ELF-1 (cell line): ENCODE measurements around the gene SEC24A.
"Not testable (repeated sequence)": the region's sequence is repeated elsewhere in the genome, so short reads cannot be mapped to it uniquely, and the experiment has no call there.

ENCODE experiments used
- DNase-seq: peaks from one replicate; pipeline ENCODE4 v3.0.0-alpha.2; 2016; ENCODE audit warnings: low read depth, low spot score

The SEC24A gene

DNA sequence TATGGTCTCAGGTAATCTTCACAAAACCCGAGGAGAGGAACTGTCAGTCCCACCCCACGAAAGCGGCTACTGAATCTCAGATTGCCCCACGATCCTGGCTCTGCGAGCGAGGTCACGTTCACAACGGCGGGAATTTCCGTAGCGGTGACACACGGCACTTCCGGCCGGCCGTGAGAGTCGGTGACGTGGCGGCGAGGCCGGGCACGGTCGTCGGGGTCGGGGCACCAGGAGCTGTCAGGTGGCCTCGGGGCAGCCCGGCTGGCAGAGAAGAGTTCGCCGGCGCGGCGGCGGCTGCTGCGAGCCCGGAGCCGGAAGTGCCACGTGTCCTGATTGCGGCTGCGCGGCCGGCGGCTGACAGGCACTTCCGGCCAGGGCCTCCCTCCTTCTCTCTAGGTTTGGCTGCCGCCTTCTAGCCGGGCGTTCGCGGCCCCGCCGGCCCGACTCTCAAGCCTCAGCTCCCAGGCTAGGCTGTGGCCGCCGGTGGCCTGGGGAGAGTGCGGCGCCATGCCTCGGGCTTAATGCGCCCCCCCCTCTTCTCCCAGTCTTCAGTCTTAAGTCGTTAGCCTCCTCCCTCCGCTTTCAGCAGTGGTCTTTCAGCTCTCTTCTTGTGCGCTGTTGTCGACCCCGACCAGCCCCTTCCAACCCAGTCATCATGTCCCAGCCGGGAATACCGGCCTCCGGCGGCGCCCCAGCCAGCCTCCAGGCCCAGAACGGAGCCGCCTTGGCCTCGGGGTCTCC, at the start of gene SEC24A:
Gene SEC24A, plus strand, starts transcription at position 361 of the 738 bp plus-strand sequence. Its CDS starts 292 bp downstream, at position 653.
- DNase-seq: peak; percentile 97

DNA sequence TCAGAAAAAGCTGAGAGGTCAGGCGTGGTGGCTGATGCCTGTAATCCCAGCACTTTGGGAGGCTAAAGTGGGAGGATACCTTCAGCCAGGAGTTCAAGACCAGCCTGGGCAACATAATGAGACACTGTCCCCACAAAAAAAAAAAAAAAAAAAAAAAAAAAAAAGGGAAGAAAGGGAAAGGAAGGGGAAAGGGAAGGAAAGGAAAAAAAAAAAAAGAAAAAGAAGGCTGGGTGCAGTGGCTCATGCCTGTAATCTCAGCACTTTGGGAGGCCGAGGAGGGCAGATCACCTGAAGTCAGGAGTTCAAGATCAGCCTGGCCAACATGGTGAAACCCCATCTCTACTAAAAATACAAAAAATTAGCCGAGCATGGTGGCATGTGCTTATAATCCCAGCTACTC, 48.8 kb upstream of the SEC24A start:
- not testable (repeated sequence) for DNase-seq

DNA sequence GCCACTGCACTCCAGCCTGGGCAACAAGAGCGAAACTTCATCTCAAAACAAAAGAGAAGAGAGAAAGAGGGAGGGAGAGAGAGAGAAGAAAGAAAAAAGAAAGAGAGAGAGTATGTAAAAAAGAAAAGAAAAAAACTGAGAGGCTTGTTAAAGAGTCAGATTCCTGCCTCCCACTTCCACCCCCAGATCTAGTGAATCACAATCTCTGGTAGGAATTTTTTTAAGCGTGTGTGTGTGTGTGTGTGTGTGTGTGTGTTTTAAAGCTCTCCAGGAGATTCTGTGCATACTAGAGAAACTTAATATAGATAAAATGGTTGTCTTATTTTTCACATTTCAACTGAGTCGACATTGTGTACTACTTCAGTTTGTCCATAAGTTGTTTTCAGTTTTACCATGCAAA, 48.0 kb upstream of the SEC24A start:
- no peak for DNase-seq

DNA sequence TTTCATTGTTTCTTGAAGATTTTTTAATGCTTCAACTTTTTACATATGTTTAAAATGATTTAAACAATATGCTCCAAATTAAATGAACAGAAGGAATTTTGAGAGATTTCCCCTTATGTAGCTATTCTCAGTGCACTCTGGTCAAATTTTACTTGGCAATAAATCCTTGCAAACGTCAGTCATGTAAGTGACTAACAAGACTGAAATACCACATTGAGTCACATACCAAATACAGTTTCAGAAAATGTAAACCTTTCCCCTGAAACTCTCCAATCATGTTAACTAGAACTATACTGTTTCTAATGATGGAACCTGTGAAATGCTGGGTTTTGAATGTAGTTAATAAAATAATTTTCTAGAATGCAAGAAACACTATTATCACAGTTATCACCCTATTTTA, 45.5 kb upstream of the SEC24A start:
- no peak for DNase-seq

DNA sequence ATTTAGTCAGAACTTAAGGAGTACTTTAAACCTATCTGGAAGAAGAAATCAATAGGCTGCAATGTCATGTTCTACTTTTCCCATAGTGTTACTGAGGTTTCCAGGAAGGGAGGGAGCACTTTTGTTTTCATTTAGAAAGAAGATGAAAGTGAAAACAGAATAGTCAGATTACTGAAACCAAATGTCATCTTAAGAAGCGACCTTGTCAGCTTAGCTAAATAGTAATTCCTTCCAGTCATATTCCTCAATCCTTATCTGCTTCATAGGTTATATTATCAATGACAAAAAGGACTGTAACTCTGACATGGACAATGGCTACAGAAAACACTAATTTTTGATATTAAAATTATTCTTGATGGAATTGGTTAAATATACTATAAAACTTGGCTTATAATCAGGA, 43.7 kb upstream of the SEC24A start:
- DNase-seq: no peak

DNA sequence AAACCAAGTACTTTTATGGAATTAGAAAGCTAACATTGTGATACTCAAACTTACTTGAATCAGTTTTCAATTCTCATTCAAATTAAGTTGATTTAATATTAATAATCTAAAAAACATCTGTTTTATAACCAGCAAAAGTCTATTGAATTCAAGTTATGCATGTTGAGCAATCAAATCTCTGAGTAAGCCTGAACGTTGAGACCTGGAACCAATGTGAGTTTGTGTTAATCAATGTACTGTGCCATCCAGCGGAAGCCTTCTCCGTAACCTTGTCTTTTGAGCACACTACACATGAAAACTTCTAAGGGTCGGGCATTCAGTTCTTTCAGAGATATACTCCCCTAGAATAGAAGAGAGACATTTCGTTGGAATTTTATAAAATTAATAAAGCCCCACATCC, 41.9 kb upstream of the SEC24A start:
- no peak for DNase-seq

DNA sequence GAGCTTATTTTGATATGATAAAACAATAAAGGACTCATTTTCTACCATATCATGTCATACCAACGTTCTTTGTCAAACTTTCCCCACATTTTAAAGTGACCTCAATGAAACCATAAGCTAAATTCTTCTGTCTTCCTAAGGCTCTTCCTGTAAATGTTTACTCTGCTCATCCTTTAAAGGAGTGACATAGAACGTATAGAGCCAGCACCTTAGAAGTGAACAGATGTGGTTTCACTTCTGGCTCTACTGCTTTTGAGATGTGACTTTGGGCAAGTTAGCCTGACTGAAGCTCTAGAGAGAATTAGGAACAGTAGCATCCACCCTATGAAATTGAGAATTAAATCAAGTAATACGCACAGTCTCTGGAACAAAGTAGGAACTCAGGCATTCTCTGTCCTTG, 40.0 kb upstream of the SEC24A start:
- DNase-seq: no peak

DNA sequence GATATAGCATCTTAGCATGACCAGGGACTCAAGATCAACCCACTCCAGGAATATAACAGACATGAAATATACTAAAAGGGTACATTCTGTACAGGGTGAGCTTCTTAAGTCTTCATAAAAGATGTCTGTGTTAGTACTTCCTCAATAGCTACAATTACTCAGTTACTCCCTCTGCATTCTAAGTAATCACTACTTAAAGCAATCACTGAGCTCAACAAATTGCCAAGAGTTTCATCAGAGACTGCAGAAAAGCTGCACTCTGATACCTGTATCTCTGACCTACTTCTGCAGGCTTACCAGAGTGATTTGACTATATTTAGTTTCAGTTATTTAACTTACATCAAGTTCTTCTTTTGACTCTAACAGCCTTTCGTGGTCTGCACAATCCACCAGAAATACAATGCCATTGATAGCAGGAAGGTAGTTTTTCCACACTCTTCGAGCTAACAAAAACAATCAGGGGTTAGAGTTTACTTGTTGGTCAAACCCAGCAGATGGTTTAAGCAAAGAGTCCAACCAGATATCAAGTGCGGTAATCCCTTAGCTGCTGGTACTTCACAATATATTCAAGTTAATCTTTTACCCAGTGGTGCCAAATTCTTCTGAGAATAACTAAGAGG, 39.2 kb upstream of the SEC24A start:
- DNase-seq: no peak

DNA sequence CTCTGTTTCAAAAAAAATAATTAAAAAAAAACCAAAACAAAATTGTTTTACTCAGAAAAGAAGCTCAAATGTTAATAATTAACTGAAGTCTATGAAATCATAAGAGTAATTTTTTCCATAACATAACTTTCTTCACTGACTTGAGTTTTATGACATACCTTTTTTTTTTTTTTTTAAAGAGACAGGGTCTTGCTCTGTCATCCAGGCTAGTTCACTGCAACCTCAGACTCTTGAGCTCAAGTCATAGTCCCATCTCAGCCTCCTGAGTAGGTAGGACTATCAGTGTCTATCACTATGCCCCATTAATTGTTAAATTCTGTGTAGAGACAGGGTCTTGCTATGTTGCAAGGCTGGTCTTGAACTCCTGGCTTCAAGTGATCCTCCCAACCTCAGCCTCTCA, 37.9 kb upstream of the SEC24A start:
- DNase-seq: no peak

DNA sequence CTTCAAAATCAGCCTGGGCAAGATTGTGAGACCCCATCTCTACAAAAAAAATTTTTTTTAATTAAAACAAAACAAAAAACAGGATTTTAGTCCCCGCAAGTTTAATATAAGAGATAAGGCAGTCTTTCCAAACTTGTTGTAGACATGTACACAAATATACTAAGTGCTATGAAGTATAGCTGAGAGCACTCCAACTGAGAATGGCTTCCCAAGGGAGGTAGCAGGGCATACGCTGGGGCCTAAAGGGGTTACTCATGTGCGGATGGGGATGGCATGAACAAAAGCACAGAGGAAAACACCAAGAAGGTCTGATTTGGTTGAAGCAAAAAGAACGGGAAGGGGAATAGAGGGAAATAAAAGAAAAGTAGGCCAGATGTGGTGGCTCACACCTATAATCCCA, 37.1 kb upstream of the SEC24A start:
- no peak for DNase-seq

DNA sequence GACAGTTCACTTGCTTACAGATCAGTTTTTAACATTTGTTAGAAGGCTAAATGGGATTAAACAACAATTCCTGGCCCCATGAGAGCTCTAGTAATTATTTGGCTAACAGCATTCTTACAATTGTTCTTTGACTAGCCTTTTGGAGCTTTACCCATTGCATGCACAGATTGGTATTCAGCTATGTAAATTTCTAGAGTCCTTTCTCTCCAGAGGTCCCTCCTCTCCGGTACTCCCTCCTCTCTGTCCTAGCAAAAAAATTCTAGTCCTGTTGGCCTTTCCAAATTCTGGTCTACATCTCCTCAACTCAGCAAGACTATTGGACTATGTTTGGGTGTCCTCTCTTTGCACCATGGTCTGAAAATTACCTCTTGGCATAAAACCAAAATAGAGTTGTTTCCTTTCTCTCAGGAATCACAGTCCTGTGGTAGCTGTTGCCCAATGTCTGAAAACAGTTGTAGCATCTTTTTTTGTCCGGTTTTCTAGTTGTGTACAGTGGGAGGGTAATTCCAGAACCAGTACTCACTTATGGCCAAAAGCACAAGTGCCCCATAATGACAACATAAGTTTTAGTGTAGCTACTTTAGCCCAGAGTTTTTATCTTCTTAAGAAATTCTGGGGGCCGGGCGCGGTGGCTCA, 34.0 kb upstream of the SEC24A start:
- DNase-seq: no peak

DNA sequence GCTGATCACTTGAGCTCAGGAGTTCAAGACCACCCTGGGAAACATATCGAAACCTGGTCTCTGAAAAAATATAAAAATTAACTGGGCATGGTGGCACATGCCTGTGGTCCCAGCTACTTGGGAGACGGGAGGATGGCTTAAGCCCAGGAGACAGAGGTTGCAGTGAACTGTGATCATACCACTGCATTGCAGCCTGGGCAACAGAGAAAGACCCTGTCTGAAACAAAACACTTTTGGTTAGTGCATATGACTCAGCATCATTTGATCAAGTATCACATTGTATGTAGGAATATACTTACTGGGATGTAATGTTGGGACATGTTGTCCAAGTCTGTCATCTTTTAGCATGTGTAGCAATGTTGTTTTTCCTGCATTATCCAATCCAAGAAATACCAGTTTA, 28.0 kb upstream of the SEC24A start:
- DNase-seq: no peak

DNA sequence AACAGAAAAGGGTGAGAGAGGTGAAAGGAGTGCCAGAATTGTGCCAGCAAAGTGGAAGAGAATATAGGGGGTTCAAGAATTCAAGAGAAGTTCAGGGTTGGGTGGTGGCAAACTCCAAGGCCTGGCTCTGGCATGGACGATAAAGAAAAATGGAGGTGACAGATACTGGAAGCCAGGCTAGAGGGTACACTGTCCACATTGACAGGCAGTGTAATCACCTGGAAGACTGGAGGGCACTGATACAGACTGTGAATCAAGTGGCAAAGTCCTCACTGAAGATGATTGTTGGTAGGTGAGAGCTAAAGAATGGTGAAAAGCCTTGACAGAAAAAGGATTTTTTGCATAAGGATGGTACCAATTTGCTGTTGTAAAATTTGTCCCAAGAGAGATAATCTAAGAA, 23.0 kb upstream of the SEC24A start:
- no peak for DNase-seq

DNA sequence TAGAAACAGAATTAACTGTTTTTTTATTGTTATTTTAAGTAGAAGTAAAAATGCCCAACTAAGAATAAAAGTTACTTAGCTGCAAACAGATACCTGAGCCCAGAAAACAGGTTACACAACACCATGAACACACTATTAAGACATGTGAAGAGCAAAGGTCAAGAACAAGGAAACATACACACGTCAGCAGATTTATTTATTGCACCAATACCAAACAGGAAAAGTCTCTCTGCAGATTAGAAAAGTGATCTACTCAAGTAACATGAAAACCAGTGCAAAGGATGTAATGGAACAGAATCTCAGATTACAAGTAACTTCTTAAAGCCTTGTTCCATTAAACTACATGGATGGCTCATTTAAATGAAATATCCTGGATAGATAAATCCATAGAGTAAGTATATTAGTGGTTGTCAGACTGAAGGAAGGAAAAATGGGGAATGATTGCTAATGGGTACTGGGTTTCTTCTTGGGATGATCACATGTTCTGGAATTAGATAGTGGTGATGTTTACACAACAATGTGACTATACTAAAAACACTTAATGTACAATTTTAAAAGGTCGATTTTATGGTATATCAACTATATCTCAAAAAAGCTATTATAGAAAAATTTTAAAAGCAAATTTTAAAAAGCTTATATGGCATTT, 22.1 kb upstream of the SEC24A start:
- DNase-seq: no peak

DNA sequence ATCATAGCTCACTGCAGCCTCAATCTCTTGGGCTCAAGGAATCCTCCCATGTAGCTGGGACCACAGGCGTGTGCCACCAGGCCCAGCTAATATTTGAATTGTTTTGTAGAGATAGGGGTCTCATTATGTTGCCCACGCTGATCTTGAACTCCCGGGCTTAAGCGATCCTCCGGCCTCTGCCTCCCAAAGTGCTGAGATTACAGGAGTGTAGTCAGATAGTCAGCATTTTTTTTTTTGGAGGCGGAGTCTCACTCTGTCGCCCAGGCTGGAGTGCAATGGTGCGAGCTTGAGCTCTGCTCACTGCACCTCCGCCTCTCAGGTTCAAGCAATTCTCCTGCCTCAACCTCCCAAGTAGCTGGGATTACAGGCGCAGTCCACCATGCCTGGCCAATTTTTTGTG, 14.4 kb upstream of the SEC24A start:
- DNase-seq: peak; percentile 11

DNA sequence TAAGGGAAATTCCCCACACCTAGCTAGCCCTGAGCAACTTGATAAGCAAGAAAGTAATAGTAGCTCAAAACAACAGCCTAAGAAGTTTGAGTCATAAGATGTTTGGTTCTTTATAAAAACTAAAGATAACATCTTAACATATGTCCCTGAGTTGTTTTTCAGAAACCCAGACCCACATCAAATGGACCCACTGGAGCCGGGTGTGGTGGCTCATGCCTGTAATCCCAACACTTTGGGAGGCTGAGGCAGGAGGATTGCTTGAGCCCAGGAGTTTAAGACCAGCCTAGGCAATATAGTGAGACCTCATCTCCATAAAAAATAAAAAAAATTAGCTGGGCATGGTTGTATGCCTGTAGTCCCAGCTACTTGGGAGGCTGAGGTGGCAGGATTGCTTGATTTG, 13.2 kb upstream of the SEC24A start:
- DNase-seq: not testable (repeated sequence)

DNA sequence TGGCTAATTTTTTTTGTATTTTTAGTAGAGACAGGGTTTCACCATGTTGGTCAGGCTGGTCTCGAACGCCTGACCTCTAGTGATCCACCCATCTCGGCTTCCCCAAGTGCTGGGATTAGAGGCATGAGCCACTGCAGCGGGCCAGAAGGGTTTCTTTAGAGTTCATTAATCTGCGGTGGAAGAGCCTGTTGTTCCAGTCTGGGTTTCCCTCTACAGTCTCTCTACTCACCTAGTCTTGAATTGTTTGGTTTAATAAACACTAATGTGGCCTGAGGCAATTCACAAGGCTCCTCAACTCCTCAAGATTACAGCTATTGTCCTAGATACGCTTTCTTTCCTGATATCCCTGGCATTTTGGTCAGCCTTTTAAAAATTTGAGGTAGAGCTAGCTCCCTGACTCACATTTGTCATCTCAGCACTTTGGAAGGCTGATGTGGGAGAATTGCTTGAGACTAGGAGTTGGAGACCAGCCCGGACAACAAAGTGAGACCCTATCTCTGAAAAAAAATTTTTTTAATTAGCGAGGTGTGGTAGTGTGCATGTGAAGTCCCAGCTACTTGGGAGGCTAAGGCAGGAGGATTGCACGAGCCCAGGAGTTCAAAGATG, 11.4 kb upstream of the SEC24A start:
- peak; percentile 83 for DNase-seq

DNA sequence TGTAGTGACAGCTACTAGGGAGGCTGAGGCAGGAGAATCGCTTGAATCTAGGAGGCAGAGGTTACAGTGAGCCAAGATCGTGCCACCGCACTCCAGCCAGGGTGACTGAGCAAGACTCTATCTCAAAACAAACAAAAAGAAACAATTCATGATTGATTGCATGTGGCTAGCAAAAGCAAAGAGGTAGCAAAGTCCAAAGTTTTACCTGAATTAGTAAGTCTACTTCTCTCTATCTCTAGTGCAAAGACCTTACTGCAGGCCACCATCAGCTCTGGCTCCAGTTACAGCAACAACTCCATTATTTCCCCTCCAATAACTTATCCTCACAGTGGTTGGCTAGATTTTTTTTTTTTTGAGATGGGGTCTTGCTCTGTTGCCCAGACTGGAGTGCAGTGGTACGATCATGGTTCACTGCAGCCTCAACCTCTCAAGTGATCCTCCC, 9.8 kb upstream of the SEC24A start:
- DNase-seq: no peak

DNA sequence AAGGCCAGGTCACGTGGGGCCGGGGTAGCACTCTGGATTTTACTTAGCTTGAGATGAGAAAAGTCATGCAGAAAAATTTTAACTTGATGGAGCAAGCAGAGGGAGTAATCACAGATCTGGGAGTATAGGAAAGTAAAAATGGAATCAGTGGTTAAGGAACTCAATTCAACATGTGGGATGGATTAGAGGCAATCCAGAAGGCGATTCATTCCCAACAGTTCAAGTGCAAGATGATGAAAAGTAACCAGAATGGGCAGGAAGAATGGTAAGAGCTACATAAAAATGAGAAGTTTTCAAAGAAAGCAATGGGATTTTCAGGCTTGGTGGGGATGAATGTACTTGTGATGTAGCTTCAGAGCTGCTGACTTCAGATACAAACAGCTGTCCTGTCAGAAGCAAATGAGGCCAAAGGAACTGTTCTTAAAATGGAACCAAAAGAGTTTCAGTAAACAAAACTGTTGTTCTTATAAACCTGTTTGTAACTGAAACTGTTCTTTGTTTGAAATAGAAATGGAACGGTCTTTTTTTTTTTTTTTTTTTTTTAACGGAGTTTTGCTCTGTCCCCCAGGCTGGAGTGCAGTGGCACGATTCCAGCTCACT, 5.6 kb upstream of the SEC24A start:
- no peak for DNase-seq

DNA sequence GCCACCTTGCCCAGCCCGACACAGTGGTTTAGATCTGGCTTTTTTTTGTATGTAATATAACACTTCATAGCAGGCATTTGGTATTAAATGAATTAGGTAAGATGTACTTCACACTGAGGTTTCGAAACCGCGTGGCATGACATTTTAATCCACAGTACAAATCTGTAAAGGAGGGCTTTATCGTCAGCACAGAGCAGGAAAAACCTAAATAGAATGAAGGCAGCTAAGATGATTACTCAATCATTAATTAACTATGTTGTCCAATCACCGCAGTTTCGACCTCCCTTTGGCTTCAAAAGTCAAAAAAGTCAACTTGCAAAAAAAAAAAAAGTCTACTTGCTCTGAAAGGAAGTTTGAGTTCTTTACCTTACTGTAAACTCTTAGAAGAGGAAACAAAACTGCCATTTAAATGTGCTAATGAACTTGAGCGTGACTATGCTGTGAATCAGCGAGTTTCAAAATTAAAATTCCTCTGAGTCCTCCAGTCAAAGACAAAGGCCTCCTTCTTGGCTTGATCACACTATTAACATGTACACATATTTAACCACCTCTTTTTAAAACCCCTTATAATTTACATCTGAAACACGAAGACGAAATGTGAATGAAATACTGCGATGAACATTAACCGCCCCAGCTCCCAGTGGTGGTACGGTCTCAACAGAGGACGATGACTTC, 698 bp upstream of the SEC24A start:
- no peak for DNase-seq
